Measurements from ENCODE around the gene SLC22A6.

Gene SLC22A6

GRCh38 chr11:62984451-62984991, at the start of gene SLC22A6:
Gene SLC22A6, minus strand, starts transcription at chr11:62984967. Its CDS starts 277 bp downstream, at chr11:62984690.
- TF ChIP-seq CTCF (conservative IDR thresholded peaks at IDR 0.05) = no peak
- H3K27ac ChIP-seq = no peak within 1 kb of the TSS

GRCh38 chr11:63032457-63032856, 47.7 kb upstream of the SLC22A6 start:
- TF ChIP-seq CTCF (conservative IDR thresholded peaks at IDR 0.05) = no peak
- no peak overlapping the region for H3K27ac ChIP-seq

GRCh38 chr11:63023841-63024648, 39.3 kb upstream of the SLC22A6 start:
- peak overlapping the region; percentile 58; the same call in 1 of the 2 replicates for H3K27ac ChIP-seq
- TF ChIP-seq CTCF (conservative IDR thresholded peaks at IDR 0.05) = peak; percentile 98

- no peak for TF ChIP-seq CTCF (conservative IDR thresholded peaks at IDR 0.05)
These were observed 38.6 kb upstream of the SLC22A6 start for GRCh38 chr11:63023222-63023814.

GRCh38 chr11:63022441-63022840, 37.7 kb upstream of the SLC22A6 start:
- no peak for TF ChIP-seq CTCF (conservative IDR thresholded peaks at IDR 0.05)
- H3K27ac ChIP-seq = no peak overlapping the region

More at GRCh38 chr11:63023222-63023814, 38.6 kb upstream of the SLC22A6 start:
- peak overlapping the region; percentile 58; the same call in 1 of the 2 replicates for H3K27ac ChIP-seq

GRCh38 chr11:63020671-63021291, 36.0 kb upstream of the SLC22A6 start:
- no peak overlapping the region for H3K27ac ChIP-seq
- peak; percentile 23; the same call in 1 of the 2 replicates for TF ChIP-seq CTCF (conservative IDR thresholded peaks at IDR 0.05)

GRCh38 chr11:63019506-63019905, 34.7 kb upstream of the SLC22A6 start:
- no peak overlapping the region for H3K27ac ChIP-seq
- no peak for TF ChIP-seq CTCF (conservative IDR thresholded peaks at IDR 0.05)
